BE2C (cell line): ENCODE measurements around the gene ANXA4.

ENCODE experiments used
- DNase-seq: peaks from one replicate; pipeline ENCODE4 v3.0.0-alpha.2; 2020
- H3K27me3 ChIP-seq: fragments of 250-450 bp; sonication (Bioruptor Pico); 2 replicates; pipeline ENCODE4 v1.5.1; 2020; ENCODE audit warnings: mild to moderate bottlenecking
- H3K36me3 ChIP-seq: fragments of 250-450 bp; sonication (Bioruptor Pico); 2 replicates; pipeline ENCODE4 v1.5.1; 2020; ENCODE audit warnings: mild to moderate bottlenecking
- H3K4me1 ChIP-seq: fragments of 250-450 bp; sonication (Bioruptor Pico); 2 replicates; pipeline ENCODE4 v1.5.1; 2020
- H3K4me3 ChIP-seq: 2 replicates; pipeline ENCODE4 v1.5.1; 2011; ENCODE audit warnings: low read depth, low read length
- H3K9me3 ChIP-seq: fragments of 250-450 bp; sonication (Bioruptor Pico); 2 replicates; pipeline ENCODE4 v1.5.1; 2020
- TF ChIP-seq, protein P1 (sequence below): IDR thresholded peaks from 2 replicates; pipeline ENCODE4 v1.5.1; 2012; ENCODE audit warnings: mild to moderate bottlenecking, low read depth, low read length

Gene ANXA4

DNA sequence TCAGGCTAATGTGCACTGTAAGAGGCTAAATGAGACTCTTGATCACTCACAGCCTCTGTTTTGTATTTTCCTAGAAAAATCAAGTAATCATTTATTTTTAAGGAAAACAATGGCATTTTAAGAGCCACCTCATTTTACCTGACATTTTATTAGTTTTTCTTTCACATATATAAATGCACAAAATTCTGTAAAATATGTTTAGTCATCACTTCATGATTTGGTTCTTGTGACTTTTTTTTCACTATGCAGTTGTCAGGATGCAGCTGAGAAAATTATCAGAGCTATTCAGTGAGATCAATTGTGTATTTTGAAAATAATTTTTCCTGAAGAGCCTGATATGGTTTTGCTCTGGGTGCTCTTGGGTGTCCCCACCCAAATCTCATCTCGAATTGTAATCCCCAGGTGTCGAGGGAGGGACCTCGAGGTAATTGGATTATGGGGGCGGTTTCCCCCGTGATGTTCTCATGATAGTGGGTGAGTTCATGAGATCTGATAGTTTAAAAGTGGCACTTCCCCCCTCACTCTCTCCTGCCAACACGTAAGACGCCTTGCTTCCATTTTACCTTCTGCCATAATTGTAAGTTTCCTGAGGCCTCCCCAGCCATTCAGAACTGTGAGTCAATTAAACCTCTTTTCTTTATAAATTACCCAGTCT is 16.1 kb upstream of the ANXA4 start:
- Histone ChIP-seq H3K4me1 (no peaks in the 10 kb centered on the region), H3K4me3 (no peak overlapping the region), H3K9me3 (no peaks in the 10 kb centered on the region), H3K27me3 (no peaks in the 10 kb centered on the region), H3K36me3 (no peaks in the 10 kb centered on the region)
- DNase-seq, result no peak
- TF ChIP-seq, protein P1, sequence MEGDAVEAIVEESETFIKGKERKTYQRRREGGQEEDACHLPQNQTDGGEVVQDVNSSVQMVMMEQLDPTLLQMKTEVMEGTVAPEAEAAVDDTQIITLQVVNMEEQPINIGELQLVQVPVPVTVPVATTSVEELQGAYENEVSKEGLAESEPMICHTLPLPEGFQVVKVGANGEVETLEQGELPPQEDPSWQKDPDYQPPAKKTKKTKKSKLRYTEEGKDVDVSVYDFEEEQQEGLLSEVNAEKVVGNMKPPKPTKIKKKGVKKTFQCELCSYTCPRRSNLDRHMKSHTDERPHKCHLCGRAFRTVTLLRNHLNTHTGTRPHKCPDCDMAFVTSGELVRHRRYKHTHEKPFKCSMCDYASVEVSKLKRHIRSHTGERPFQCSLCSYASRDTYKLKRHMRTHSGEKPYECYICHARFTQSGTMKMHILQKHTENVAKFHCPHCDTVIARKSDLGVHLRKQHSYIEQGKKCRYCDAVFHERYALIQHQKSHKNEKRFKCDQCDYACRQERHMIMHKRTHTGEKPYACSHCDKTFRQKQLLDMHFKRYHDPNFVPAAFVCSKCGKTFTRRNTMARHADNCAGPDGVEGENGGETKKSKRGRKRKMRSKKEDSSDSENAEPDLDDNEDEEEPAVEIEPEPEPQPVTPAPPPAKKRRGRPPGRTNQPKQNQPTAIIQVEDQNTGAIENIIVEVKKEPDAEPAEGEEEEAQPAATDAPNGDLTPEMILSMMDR, result no peak

- TF ChIP-seq, protein P1, result no peak
- Histone ChIP-seq H3K36me3 (no peaks in the 10 kb centered on the region), H3K9me3 (no peaks in the 10 kb centered on the region), H3K4me1 (no peaks in the 10 kb centered on the region), H3K4me3 (no peak overlapping the region), H3K27me3 (no peaks in the 10 kb centered on the region)
- DNase-seq, result no peak
Measured at GRCh38 chr2:69729266-69729665, 12.7 kb upstream of the ANXA4 start.

- TF ChIP-seq, protein P1, result no peak
Measured at GRCh38 chr2:69729781-69730180, 12.2 kb upstream of the ANXA4 start.

GRCh38 chr2:69731147-69731970 is 10.6 kb upstream of the ANXA4 start:
- Histone ChIP-seq H3K4me1 (no peaks in the 10 kb centered on the region), H3K27me3 (no peaks in the 10 kb centered on the region), H3K36me3 (no peaks in the 10 kb centered on the region), H3K9me3 (no peaks in the 10 kb centered on the region), H3K4me3 (no peak overlapping the region)
- TF ChIP-seq, protein P1, result no peak
- DNase-seq, result no peak

More at GRCh38 chr2:69729781-69730180, 12.2 kb upstream of the ANXA4 start:
- Histone ChIP-seq H3K27me3 (no peaks in the 10 kb centered on the region), H3K4me1 (no peaks in the 10 kb centered on the region), H3K9me3 (no peaks in the 10 kb centered on the region), H3K4me3 (no peak overlapping the region), H3K36me3 (no peaks in the 10 kb centered on the region)
- no peak for DNase-seq

- H3K4me1 ChIP-seq, result no peaks in the 10 kb centered on the region
- no peak for DNase-seq
- H3K36me3 ChIP-seq, result no peaks in the 10 kb centered on the region
- H3K4me3 ChIP-seq, result no peak overlapping the region
- H3K27me3 ChIP-seq, result no peaks in the 10 kb centered on the region
- TF ChIP-seq, protein P1, result no peak
- no peaks in the 10 kb centered on the region for H3K9me3 ChIP-seq
Measured at GRCh38 chr2:69733342-69734034, 8.4 kb upstream of the ANXA4 start.
